ENCODE measurements around the gene BTBD8.

Gene BTBD8

DNA sequence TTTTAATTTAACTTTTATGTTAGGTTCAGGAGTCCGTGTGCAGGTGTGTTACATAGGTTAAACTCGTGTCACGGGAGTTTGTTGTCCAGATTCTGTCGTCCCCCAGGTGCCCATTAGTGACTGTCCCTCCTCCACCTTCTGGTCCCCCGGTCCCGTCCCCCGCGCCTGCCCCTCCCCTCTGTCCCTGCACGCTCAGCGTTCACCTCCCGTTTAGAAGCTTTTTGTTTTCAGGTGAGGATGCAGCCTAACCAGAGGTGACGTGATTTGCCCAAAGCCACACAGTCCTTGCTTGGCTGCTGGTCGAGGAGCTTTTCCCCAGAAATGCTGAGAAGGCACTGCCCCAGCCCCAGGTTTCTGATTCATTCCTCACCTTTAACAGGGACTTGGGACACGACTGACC lies 138.4 kb downstream of the BTBD8 start:
- in situ Hi-C loops (cut with HindIII; ENCODE audit: low sequenced_read_pairs) = no loop called here
- no peak for TF ChIP-seq CTCF (IDR thresholded peaks at IDR 0.05; ENCODE audit: low read depth, low read length, missing control alignments)
- no peak overlapping the region for H3K4me3 ChIP-seq (ENCODE audit: low read depth, low read length)
- DNase-seq (ENCODE audit: low read depth) = no peak

- in situ Hi-C loops (cut with HindIII; ENCODE audit: low sequenced_read_pairs) = no loop called here
- H3K4me3 ChIP-seq (ENCODE audit: low read depth, low read length) = no peak overlapping the region
- no peak for DNase-seq (ENCODE audit: low read depth)
- TF ChIP-seq CTCF (IDR thresholded peaks at IDR 0.05; ENCODE audit: low read depth, low read length, missing control alignments) = no peak
Observed at GRCh38 chr1:92219028-92219427, 138.9 kb downstream of the BTBD8 start.

GRCh38 chr1:92228401-92228800 lies 148.3 kb downstream of the BTBD8 start:
- H3K4me3 ChIP-seq (ENCODE audit: low read depth, low read length) = no peak overlapping the region
- no peak for DNase-seq (ENCODE audit: low read depth)
- TF ChIP-seq CTCF (IDR thresholded peaks at IDR 0.05; ENCODE audit: low read depth, low read length, missing control alignments) = no peak
- in situ Hi-C loops (cut with HindIII; ENCODE audit: low sequenced_read_pairs) = no loop called here

- TF ChIP-seq CTCF (IDR thresholded peaks at IDR 0.05; ENCODE audit: low read depth, low read length, missing control alignments) = no peak
- in situ Hi-C loops (cut with HindIII; ENCODE audit: low sequenced_read_pairs) = no loop called here
- no peak for DNase-seq (ENCODE audit: low read depth)
- H3K4me3 ChIP-seq (ENCODE audit: low read depth, low read length) = no peak overlapping the region
Observed at GRCh38 chr1:92230736-92231135, 150.6 kb downstream of the BTBD8 start.

Data from astrocyte of the cerebellum (primary cell).